ENCODE measurements around the gene BTN3A1.

BTN3A1 gene

GRCh38 chr6:26379740-26380139 lies 22.3 kb upstream of the BTN3A1 start:
- no peak for TF ChIP-seq POLR2AphosphoS5 (IDR thresholded peaks at IDR 0.05; ENCODE audit: low read depth, low read length)

- TF ChIP-seq SIN3A (IDR thresholded peaks at IDR 0.05; ENCODE audit: borderline replicate concordance, insufficient read depth, low read length), result no peak
- TF ChIP-seq POLR2AphosphoS5 (IDR thresholded peaks at IDR 0.05; ENCODE audit: low read depth, low read length), result no peak
- no peak for TF ChIP-seq FOXP2 (optimal IDR thresholded peaks at IDR 0.05; ENCODE audit: borderline replicate concordance, extremely low read depth, extremely low read length, insufficient read depth)
- no peak for TF ChIP-seq TAF1 (IDR thresholded peaks at IDR 0.05; ENCODE audit: borderline replicate concordance, insufficient read depth, low read length)
- no peak for TF ChIP-seq REST (IDR thresholded peaks at IDR 0.05; ENCODE audit: insufficient read depth in 1 of 2, low read depth in 2 of 2, low read length in 2 of 2)
Measured at GRCh38 chr6:26380256-26380655, 21.8 kb upstream of the BTN3A1 start.

- TF ChIP-seq TAF1 (IDR thresholded peaks at IDR 0.05; ENCODE audit: borderline replicate concordance, insufficient read depth, low read length), result no peak
- no peak for TF ChIP-seq POLR2AphosphoS5 (IDR thresholded peaks at IDR 0.05; ENCODE audit: low read depth, low read length)
- TF ChIP-seq SIN3A (IDR thresholded peaks at IDR 0.05; ENCODE audit: borderline replicate concordance, insufficient read depth, low read length), result no peak
- no peak for TF ChIP-seq FOXP2 (optimal IDR thresholded peaks at IDR 0.05; ENCODE audit: borderline replicate concordance, extremely low read depth, extremely low read length, insufficient read depth)
- no peak for TF ChIP-seq REST (IDR thresholded peaks at IDR 0.05; ENCODE audit: insufficient read depth in 1 of 2, low read depth in 2 of 2, low read length in 2 of 2)
Measured at GRCh38 chr6:26382121-26382520, 20.0 kb upstream of the BTN3A1 start.

GRCh38 chr6:26383624-26384417 lies 18.3 kb upstream of the BTN3A1 start:
- TF ChIP-seq FOXP2 (optimal IDR thresholded peaks at IDR 0.05; ENCODE audit: borderline replicate concordance, extremely low read depth, extremely low read length, insufficient read depth), result no peak
- no peak for TF ChIP-seq POLR2AphosphoS5 (IDR thresholded peaks at IDR 0.05; ENCODE audit: low read depth, low read length)
- no peak for TF ChIP-seq SIN3A (IDR thresholded peaks at IDR 0.05; ENCODE audit: borderline replicate concordance, insufficient read depth, low read length)
- TF ChIP-seq TAF1 (IDR thresholded peaks at IDR 0.05; ENCODE audit: borderline replicate concordance, insufficient read depth, low read length), result no peak
- TF ChIP-seq REST (IDR thresholded peaks at IDR 0.05; ENCODE audit: insufficient read depth in 1 of 2, low read depth in 2 of 2, low read length in 2 of 2), result no peak

- TF ChIP-seq FOXP2 (optimal IDR thresholded peaks at IDR 0.05; ENCODE audit: borderline replicate concordance, extremely low read depth, extremely low read length, insufficient read depth) (no peak), POLR2AphosphoS5 (IDR thresholded peaks at IDR 0.05; ENCODE audit: low read depth, low read length) (no peak), REST (IDR thresholded peaks at IDR 0.05; ENCODE audit: insufficient read depth in 1 of 2, low read depth in 2 of 2, low read length in 2 of 2) (no peak), SIN3A (IDR thresholded peaks at IDR 0.05; ENCODE audit: borderline replicate concordance, insufficient read depth, low read length) (no peak), TAF1 (IDR thresholded peaks at IDR 0.05; ENCODE audit: borderline replicate concordance, insufficient read depth, low read length) (no peak)
Measured at GRCh38 chr6:26385734-26386125, 16.3 kb upstream of the BTN3A1 start.

Data from PFSK-1 (cell line).